GM21381 (cell line): Measurements from ENCODE around the gene SHROOM3.
"Not testable (repeated sequence)": the region's sequence is repeated elsewhere in the genome, so short reads cannot be mapped to it uniquely, and the experiment has no call there.

ENCODE experiments used
- ATAC-seq: cut with Tn5 transposase; IDR thresholded peaks from one replicate; pipeline ENCODE4 v1.9.1; 2021; ENCODE audit warnings: mild to moderate bottlenecking, moderate library complexity; ENCODE audit not compliant: unreplicated experiment

The SHROOM3 gene

GRCh38 chr4:76434901-76435527 is at the start of gene SHROOM3:
SHROOM3 (plus strand) TSS chr4:76435229; CDS start chr4:76436053, 824 bp downstream.
- no peak for ATAC-seq

GRCh38 chr4:76385974-76386373 is 49.1 kb upstream of the SHROOM3 start:
- no peak for ATAC-seq

- no peak for ATAC-seq
Observed at GRCh38 chr4:76386566-76387305, 48.3 kb upstream of the SHROOM3 start.

- ATAC-seq, result no peak
Observed at GRCh38 chr4:76388160-76388908, 46.7 kb upstream of the SHROOM3 start.

GRCh38 chr4:76401654-76402053 is 33.4 kb upstream of the SHROOM3 start:
- ATAC-seq, result no peak

- ATAC-seq, result no peak
Observed at GRCh38 chr4:76406081-76406480, 28.9 kb upstream of the SHROOM3 start.

GRCh38 chr4:76407440-76408119 is 27.4 kb upstream of the SHROOM3 start:
- no peak for ATAC-seq

GRCh38 chr4:76410636-76411035 is 24.4 kb upstream of the SHROOM3 start:
- ATAC-seq, result no peak

GRCh38 chr4:76420188-76420761 is 14.8 kb upstream of the SHROOM3 start:
- ATAC-seq, result no peak

- no peak for ATAC-seq
Observed at GRCh38 chr4:76420762-76421581, 14.1 kb upstream of the SHROOM3 start, which contains the start of gene CCDC158. CCDC158 (minus strand) TSS chr4:76421141; CDS start chr4:76403207, 17,934 bp downstream.

- ATAC-seq, result not testable (repeated sequence)
Observed at GRCh38 chr4:76423159-76423558, 11.9 kb upstream of the SHROOM3 start.

GRCh38 chr4:76426272-76426671 is 8.8 kb upstream of the SHROOM3 start:
- ATAC-seq, result no peak

GRCh38 chr4:76429636-76430035 is 5.4 kb upstream of the SHROOM3 start:
- no peak for ATAC-seq

- ATAC-seq, result no peak
Observed at GRCh38 chr4:76430519-76431388, 4.3 kb upstream of the SHROOM3 start.

GRCh38 chr4:76435528-76436319 is 695 bp downstream of the SHROOM3 start:
- no peak for ATAC-seq

GRCh38 chr4:76439491-76439890 is 4.5 kb downstream of the SHROOM3 start:
- ATAC-seq, result no peak

- no peak for ATAC-seq
Observed at GRCh38 chr4:76441881-76442280, 6.9 kb downstream of the SHROOM3 start.

- ATAC-seq, result no peak
Observed at GRCh38 chr4:76442807-76443206, 7.8 kb downstream of the SHROOM3 start.
